ENCODE results near the gene MALRD1. TPM values are rescaled to one million over a fixed set of nuclear protein-coding genes. Genes with fewer than 3 reads are reported as not detected.

MALRD1 gene
- total and polyA plus RNA-seq, 4 donors, result 1.4 to 7.5 (median 3.3) TPM

GRCh38 chr10:19245889-19246752 lies 197.5 kb downstream of the MALRD1 start:
- Histone ChIP-seq H3K27me3 (ENCODE audit: control insufficient read depth, insufficient read depth, low read length) (no peaks in the 10 kb centered on the region), H3K36me3 (ENCODE audit: control insufficient read depth, insufficient read depth, low read length) (no peaks in the 10 kb centered on the region), H3K9me3 (ENCODE audit: control insufficient read depth, insufficient read depth, low read length) (no peaks in the 10 kb centered on the region), H3K4me1 (ENCODE audit: control insufficient read depth, insufficient read depth, low read length) (no peaks in the 10 kb centered on the region), H3K27ac (ENCODE audit: low read depth, low read length) (no peak overlapping the region), H3K4me3 (ENCODE audit: low read depth, low read length) (no peak overlapping the region)
- WGBS (ENCODE audit: insufficient coverage), result no CpG with 5 or more reads among the region's 2 CpGs
- DNase-seq (ENCODE audit: low read depth in 4 of 6, low spot score in 6 of 6), result no peak

- Histone ChIP-seq H3K4me3 (ENCODE audit: low read depth, low read length) (no peak overlapping the region), H3K9me3 (ENCODE audit: control insufficient read depth, insufficient read depth, low read length) (no peaks in the 10 kb centered on the region), H3K36me3 (ENCODE audit: control insufficient read depth, insufficient read depth, low read length) (no peaks in the 10 kb centered on the region), H3K4me1 (ENCODE audit: control insufficient read depth, insufficient read depth, low read length) (no peaks in the 10 kb centered on the region), H3K27me3 (ENCODE audit: control insufficient read depth, insufficient read depth, low read length) (no peaks in the 10 kb centered on the region), H3K27ac (ENCODE audit: low read depth, low read length) (no peak overlapping the region)
- no peak for DNase-seq (ENCODE audit: low read depth in 4 of 6, low spot score in 6 of 6)
- 100% methylated on average over 2 of the region's 3 CpGs for WGBS (ENCODE audit: insufficient coverage)
These were observed 199.2 kb downstream of the MALRD1 start for GRCh38 chr10:19247843-19248242.

- H3K27ac ChIP-seq (ENCODE audit: low read depth, low read length), result no peak overlapping the region
- H3K36me3 ChIP-seq (ENCODE audit: control insufficient read depth, insufficient read depth, low read length), result no peaks in the 10 kb centered on the region
- H3K4me3 ChIP-seq (ENCODE audit: low read depth, low read length), result no peak overlapping the region
- no peaks in the 10 kb centered on the region for H3K27me3 ChIP-seq (ENCODE audit: control insufficient read depth, insufficient read depth, low read length)
- no peak for DNase-seq (ENCODE audit: low read depth in 4 of 6, low spot score in 6 of 6)
- H3K9me3 ChIP-seq (ENCODE audit: control insufficient read depth, insufficient read depth, low read length), result no peaks in the 10 kb centered on the region
- WGBS (ENCODE audit: insufficient coverage), result no CpG with 5 or more reads among the region's 2 CpGs
- H3K4me1 ChIP-seq (ENCODE audit: control insufficient read depth, insufficient read depth, low read length), result no peaks in the 10 kb centered on the region
These were observed 201.9 kb downstream of the MALRD1 start for GRCh38 chr10:19250546-19250945.

GRCh38 chr10:19252531-19252930 lies 203.9 kb downstream of the MALRD1 start:
- Histone ChIP-seq H3K4me1 (ENCODE audit: control insufficient read depth, insufficient read depth, low read length) (no peaks in the 10 kb centered on the region), H3K9me3 (ENCODE audit: control insufficient read depth, insufficient read depth, low read length) (no peaks in the 10 kb centered on the region), H3K27ac (ENCODE audit: low read depth, low read length) (no peak overlapping the region), H3K27me3 (ENCODE audit: control insufficient read depth, insufficient read depth, low read length) (no peaks in the 10 kb centered on the region), H3K4me3 (ENCODE audit: low read depth, low read length) (no peak overlapping the region), H3K36me3 (ENCODE audit: control insufficient read depth, insufficient read depth, low read length) (no peaks in the 10 kb centered on the region)
- peak in 1 of 6 donors; percentile 15 for DNase-seq (ENCODE audit: low read depth in 4 of 6, low spot score in 6 of 6)

GRCh38 chr10:19256331-19256730 lies 207.7 kb downstream of the MALRD1 start:
- Histone ChIP-seq H3K9me3 (ENCODE audit: control insufficient read depth, insufficient read depth, low read length) (no peaks in the 10 kb centered on the region), H3K27me3 (ENCODE audit: control insufficient read depth, insufficient read depth, low read length) (no peaks in the 10 kb centered on the region), H3K4me1 (ENCODE audit: control insufficient read depth, insufficient read depth, low read length) (no peaks in the 10 kb centered on the region), H3K27ac (ENCODE audit: low read depth, low read length) (no peak overlapping the region), H3K36me3 (ENCODE audit: control insufficient read depth, insufficient read depth, low read length) (no peaks in the 10 kb centered on the region), H3K4me3 (ENCODE audit: low read depth, low read length) (no peak overlapping the region)
- peak in 1 of 6 donors; percentile 5 for DNase-seq (ENCODE audit: low read depth in 4 of 6, low spot score in 6 of 6)
- no CpG with 5 or more reads among the region's 1 CpG for WGBS (ENCODE audit: insufficient coverage)

- WGBS (ENCODE audit: insufficient coverage), result no CpG with 5 or more reads among the region's 1 CpG
- Histone ChIP-seq H3K27ac (ENCODE audit: low read depth, low read length) (no peak overlapping the region), H3K4me1 (ENCODE audit: control insufficient read depth, insufficient read depth, low read length) (no peaks in the 10 kb centered on the region), H3K27me3 (ENCODE audit: control insufficient read depth, insufficient read depth, low read length) (no peaks in the 10 kb centered on the region), H3K4me3 (ENCODE audit: low read depth, low read length) (no peak overlapping the region), H3K36me3 (ENCODE audit: control insufficient read depth, insufficient read depth, low read length) (no peaks in the 10 kb centered on the region), H3K9me3 (ENCODE audit: control insufficient read depth, insufficient read depth, low read length) (no peaks in the 10 kb centered on the region)
- DNase-seq (ENCODE audit: low read depth in 4 of 6, low spot score in 6 of 6), result no peak
These were observed 214.7 kb downstream of the MALRD1 start for GRCh38 chr10:19263262-19263661.

GRCh38 chr10:19283285-19283684 lies 234.7 kb downstream of the MALRD1 start:
- WGBS (ENCODE audit: insufficient coverage), result no CpG with 5 or more reads among the region's 2 CpGs
- Histone ChIP-seq H3K36me3 (ENCODE audit: control insufficient read depth, insufficient read depth, low read length) (no peaks in the 10 kb centered on the region), H3K9me3 (ENCODE audit: control insufficient read depth, insufficient read depth, low read length) (no peaks in the 10 kb centered on the region), H3K4me1 (ENCODE audit: control insufficient read depth, insufficient read depth, low read length) (no peaks in the 10 kb centered on the region), H3K27ac (ENCODE audit: low read depth, low read length) (no peak overlapping the region), H3K4me3 (ENCODE audit: low read depth, low read length) (no peak overlapping the region), H3K27me3 (ENCODE audit: control insufficient read depth, insufficient read depth, low read length) (no peaks in the 10 kb centered on the region)
- DNase-seq (ENCODE audit: low read depth in 4 of 6, low spot score in 6 of 6), result no peak

GRCh38 chr10:19283786-19284185 lies 235.2 kb downstream of the MALRD1 start:
- H3K9me3 ChIP-seq (ENCODE audit: control insufficient read depth, insufficient read depth, low read length), result no peaks in the 10 kb centered on the region
- peak in 3 of 6 donors; percentile 7 to 73 (median 43) for DNase-seq (ENCODE audit: low read depth in 4 of 6, low spot score in 6 of 6)
- no peaks in the 10 kb centered on the region for H3K4me1 ChIP-seq (ENCODE audit: control insufficient read depth, insufficient read depth, low read length)
- no peaks in the 10 kb centered on the region for H3K36me3 ChIP-seq (ENCODE audit: control insufficient read depth, insufficient read depth, low read length)
- no peaks in the 10 kb centered on the region for H3K27me3 ChIP-seq (ENCODE audit: control insufficient read depth, insufficient read depth, low read length)
- H3K4me3 ChIP-seq (ENCODE audit: low read depth, low read length), result no peak overlapping the region
- H3K27ac ChIP-seq (ENCODE audit: low read depth, low read length), result no peak overlapping the region
- WGBS (ENCODE audit: insufficient coverage), result 42% methylated on average over 4 of the region's 5 CpGs

- Histone ChIP-seq H3K4me3 (ENCODE audit: low read depth, low read length) (no peak overlapping the region), H3K9me3 (ENCODE audit: control insufficient read depth, insufficient read depth, low read length) (no peaks in the 10 kb centered on the region), H3K27ac (ENCODE audit: low read depth, low read length) (no peak overlapping the region), H3K36me3 (ENCODE audit: control insufficient read depth, insufficient read depth, low read length) (no peaks in the 10 kb centered on the region), H3K4me1 (ENCODE audit: control insufficient read depth, insufficient read depth, low read length) (no peaks in the 10 kb centered on the region), H3K27me3 (ENCODE audit: control insufficient read depth, insufficient read depth, low read length) (no peaks in the 10 kb centered on the region)
- no CpG with 5 or more reads among the region's 1 CpG for WGBS (ENCODE audit: insufficient coverage)
- DNase-seq (ENCODE audit: low read depth in 4 of 6, low spot score in 6 of 6), result peak in 1 of 6 donors; percentile 16
These were observed 242.2 kb downstream of the MALRD1 start for GRCh38 chr10:19290770-19291169.

- WGBS (ENCODE audit: insufficient coverage), result no CpG with 5 or more reads among the region's 2 CpGs
- H3K27me3 ChIP-seq (ENCODE audit: control insufficient read depth, insufficient read depth, low read length), result no peaks in the 10 kb centered on the region
- no peaks in the 10 kb centered on the region for H3K9me3 ChIP-seq (ENCODE audit: control insufficient read depth, insufficient read depth, low read length)
- no peaks in the 10 kb centered on the region for H3K36me3 ChIP-seq (ENCODE audit: control insufficient read depth, insufficient read depth, low read length)
- no peaks in the 10 kb centered on the region for H3K4me1 ChIP-seq (ENCODE audit: control insufficient read depth, insufficient read depth, low read length)
- no peak for DNase-seq (ENCODE audit: low read depth in 4 of 6, low spot score in 6 of 6)
- H3K4me3 ChIP-seq (ENCODE audit: low read depth, low read length), result no peak overlapping the region
- no peak overlapping the region for H3K27ac ChIP-seq (ENCODE audit: low read depth, low read length)
These were observed 245.6 kb downstream of the MALRD1 start for GRCh38 chr10:19294233-19294632.
